D341Med (cell line): ENCODE measurements around the gene USP10.

Experiments
- DNase-seq: peaks from one replicate; pipeline ENCODE4 v3.0.0; 2012; ENCODE audit warnings: low spot score

Gene USP10

DNA sequence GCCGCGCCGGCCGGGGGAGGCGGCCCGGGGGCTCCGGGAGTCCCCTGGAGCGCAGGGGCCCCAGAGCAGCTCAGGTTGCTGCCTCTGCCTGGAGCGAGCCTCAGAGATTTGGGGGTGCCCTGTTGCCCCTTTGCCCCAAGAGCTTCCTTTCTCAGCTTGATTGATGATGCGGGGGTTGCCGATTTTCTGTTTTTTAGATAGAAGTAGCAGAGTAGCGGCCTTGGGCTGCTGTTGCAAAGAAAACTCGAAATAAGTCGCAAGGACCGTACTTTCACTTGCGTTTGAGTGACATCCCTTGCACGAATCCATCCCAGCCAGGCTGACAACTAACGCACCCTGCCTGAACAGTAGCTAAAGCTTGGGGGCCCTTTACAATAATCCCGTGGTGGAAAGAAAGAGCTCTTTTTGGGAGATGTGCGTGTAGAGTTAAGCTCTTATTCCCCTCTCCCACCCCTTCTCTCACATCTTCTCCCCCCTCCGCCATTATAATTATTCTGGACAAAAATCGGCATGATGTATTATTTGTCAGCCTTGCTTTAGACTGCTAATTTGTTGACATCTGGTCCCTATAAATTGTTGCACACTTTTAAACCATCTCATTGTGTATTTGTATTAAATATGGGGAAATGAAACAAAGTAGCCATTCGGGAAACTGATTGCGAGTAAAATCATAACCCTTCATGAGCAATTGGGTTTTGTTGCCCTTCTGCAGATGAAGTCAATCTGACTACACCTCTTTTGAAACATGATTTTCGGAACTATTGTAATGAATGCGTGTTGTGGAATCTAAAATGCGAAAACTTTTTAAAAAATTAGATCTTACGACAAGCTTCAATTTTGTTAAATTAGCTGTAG is 873 bp downstream of the USP10 start:
- DNase-seq = no peak

GRCh38 chr16:84703681-84704080 is 3.9 kb downstream of the USP10 start:
- DNase-seq = no peak

GRCh38 chr16:84704253-84704652 is 4.5 kb downstream of the USP10 start:
- no peak for DNase-seq

DNA sequence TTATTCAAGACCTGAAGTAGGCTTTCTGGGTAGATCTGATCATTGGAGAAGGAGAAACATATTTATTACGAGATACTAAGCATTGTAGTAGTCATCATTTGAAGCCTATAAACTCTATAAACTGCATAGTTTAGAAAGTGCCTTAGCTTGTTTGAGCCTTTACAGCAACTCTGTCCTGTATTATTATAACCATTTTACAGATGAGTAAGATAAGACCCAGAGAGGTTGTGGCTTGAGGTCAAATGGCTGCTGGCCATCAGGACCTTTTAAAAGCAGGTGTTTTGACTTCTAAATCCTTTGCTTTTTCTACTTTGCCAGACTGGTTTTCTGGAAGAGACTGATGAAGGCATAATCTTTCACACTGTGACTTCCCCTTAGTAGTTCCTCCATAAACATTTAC is 7.1 kb downstream of the USP10 start:
- no peak for DNase-seq

DNA sequence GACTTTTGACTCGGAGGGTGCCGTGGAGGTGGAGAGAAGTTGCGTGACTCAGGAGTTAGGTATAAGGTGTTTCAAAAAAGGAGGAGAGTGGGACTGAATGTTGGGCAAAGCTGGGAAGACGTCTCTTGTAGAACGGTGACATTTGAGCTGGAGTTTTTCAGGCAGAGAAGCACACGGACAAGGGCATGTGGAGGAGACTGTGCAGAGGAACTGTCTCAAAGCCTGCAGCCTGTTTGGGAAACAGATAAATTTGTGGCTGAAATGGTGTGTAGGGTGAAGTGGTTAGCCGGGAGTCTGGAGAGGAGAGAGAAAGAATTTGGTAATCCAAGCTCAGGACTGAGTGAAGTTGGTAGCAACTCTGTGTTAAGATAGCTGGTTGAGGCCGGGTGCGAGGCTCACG is 9.8 kb downstream of the USP10 start:
- no peak for DNase-seq

- DNase-seq = no peak
These were observed 10.9 kb downstream of the USP10 start for GRCh38 chr16:84710686-84711085.

GRCh38 chr16:84712138-84712671 is 12.4 kb downstream of the USP10 start:
- no peak for DNase-seq

GRCh38 chr16:84712801-84713775 is 13.3 kb downstream of the USP10 start:
- DNase-seq = no peak

- no peak for DNase-seq
These were observed 14.2 kb downstream of the USP10 start for GRCh38 chr16:84714028-84714427.

DNA sequence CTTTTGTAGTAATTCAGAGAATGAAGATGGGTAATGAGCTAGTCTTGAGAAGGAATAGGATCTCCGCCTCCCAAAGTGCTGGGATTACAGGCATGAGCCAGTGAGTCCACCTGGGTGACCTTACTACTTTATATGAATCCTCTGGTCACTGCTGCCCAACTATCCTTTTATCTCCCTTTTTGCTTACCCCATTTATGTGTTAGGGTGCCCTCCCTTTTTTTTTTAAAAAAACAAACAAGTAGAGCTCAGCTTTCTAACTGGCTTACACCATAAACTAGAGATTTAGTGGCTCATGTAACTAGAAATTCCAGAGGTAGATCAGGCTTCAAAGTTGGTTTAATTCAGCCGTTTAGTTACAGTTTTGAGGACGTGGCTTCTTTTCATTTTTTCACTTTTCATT is 15.6 kb downstream of the USP10 start:
- no peak for DNase-seq

GRCh38 chr16:84715854-84716253 is 16.1 kb downstream of the USP10 start:
- DNase-seq = no peak

- no peak for DNase-seq
These were observed 16.9 kb downstream of the USP10 start for GRCh38 chr16:84716740-84717139.

DNA sequence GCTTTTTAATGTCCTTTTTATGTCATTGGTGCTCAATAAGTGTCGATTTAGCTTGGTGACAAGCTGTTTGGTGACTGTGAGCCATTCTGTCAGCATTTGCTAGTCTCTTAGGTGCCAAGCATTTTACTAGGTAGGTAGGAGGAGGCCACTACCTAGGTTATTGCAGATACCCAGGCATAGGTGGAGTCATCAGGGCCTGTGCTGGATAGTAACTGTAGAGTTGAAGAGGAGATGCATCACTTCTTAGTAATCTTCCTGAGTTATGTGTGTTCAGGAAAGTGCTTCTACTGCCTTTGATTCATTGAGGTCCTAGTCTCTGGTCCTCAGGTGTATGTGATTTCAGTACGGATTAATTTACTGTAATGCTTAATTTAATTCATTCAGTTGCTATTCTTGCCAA is 17.7 kb downstream of the USP10 start:
- no peak for DNase-seq

- DNase-seq = peak; percentile 53
These were observed 20.4 kb downstream of the USP10 start for GRCh38 chr16:84720177-84720579.

DNA sequence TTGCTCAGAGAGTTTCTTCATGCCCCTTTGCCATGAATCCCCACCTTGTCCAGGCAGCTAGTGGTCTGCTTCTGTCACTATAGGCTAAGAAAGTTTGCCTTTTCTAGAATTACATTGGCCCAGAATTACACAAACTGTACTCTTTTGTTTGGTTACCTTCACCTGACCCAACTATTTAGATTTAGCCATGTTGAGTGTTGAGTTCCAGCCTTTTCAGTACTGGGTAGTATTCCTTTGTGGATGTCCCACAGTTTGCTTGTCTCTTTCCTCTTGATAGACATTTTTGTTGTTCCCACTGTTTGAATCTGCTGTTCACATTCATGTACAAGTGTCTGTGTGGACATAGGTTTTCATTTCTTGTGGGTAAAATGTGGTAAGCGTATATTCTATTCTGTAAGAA is 22.3 kb downstream of the USP10 start:
- no peak for DNase-seq

DNA sequence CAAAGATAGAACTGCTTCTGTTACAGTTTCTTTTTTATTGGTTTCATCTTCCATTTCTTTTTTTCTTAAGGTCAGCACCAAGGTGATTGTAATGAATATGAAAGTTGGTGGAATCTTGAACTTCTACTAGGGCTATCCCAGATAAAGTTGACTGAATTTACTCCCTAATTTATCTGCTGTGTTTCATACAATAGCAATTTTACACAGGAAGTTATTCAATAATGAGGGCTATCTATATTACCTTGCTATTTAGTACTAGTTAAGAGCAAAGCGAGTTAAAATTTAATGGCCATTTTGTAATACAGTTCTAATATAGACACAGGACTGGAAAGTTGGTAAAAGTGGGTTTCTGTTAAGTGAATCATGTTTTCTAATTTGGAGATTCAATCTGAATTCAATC is 24.1 kb downstream of the USP10 start:
- DNase-seq = no peak

DNA sequence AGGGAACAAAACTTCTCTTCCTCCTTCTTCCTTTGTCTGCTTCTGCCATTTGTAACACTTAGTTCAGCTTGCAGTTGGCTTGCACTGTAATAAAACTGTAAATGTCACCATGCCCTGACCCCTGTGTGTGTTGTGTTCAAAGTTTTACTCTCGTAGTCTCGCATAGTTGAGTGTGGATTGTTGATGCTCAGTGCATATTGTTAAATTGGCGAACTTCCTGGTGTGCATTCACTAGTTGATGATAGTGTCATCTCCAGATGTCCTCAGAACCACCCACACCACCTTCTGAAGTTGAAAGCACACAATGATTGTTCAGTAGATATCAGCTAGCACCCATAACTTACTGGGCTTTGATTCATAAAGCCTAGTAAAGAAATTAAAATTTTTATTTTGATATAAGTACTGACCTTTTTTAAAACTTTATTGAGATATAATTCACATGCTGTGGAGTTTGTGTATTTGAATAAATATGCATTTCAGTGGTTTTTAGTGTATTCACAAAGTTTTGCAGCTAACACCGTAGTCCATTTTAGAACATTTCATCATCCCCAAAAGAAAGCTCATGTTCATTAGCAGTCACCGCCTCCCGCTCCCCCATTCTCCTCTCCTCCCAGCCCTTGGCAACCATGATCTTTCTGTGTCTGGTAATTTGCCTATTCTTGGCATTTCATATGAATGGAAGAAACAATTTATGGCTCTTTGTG is 25.0 kb downstream of the USP10 start:
- no peak for DNase-seq

DNA sequence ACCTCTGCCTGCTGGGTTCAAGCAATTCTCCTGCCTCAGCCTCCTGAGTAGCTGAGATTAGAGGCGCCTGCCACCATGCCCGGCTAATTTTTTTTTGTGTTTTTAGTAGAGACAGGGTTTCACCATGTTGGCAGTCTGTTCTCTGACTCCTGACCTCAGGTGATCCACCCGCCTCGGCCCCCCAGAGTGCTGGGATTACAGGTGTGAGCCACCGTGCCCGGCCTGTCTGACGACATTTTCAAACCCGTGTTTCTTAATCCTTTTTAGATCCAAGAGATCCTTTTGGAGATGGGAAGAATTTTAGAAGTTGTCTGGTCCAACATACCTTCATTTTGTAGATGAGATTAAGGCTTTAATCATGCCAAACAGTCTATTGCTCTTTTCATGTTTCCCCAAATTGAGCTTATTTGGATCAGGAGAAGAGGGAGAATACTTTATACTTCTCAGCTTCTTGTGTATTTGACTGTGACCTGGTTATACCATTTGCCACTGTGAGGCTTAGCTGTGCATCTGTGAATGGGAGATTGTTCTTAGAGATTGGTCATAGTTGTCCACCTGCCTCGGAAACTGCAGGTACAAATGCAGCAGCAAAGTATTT is 25.8 kb downstream of the USP10 start:
- DNase-seq = no peak

DNA sequence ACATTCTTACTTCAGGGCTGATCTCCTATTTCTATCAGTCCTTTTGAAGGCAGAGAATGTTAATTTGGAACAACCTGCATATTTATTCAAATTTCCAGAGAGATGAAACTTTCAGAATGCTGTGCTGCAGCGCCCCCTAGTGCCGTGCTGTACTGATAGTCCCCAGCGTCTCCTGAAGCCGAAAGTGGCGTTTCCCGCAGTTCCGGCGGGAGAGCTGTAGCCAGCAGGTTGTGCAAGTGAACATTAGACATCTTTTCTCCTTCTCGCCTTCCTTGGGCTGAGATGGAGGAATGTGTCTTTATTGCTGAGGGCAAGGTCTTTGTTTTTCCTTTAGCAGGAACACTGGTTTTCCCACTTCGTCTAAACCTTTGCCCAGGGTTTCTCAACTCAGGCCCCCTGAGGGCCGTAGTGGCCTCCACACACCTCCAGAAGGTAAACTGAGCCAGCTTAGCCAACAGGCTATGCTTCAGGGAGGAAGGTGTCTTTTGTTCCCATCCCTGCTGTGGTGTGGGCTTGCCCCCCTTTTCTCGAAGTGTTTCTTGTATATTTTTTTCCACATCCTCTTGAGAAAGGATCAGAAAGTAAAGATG is 26.4 kb downstream of the USP10 start:
- DNase-seq = peak; percentile 72

GRCh38 chr16:84726669-84727467 is 27.1 kb downstream of the USP10 start:
- DNase-seq = no peak
